Urothelium cell line (cell line): ENCODE measurements around the gene SLC35F4.

Experiments
- DNase-seq: peaks from one replicate; pipeline ENCODE4 v3.0.0; 2011; ENCODE audit warnings: low spot score, mixed read lengths
- FAIRE-seq: peaks from 2 replicates; lab custom pipeline; 2011; peaks lifted over from hg19 to GRCh38; lab: Jason Lieb, UNC

SLC35F4 gene

DNA sequence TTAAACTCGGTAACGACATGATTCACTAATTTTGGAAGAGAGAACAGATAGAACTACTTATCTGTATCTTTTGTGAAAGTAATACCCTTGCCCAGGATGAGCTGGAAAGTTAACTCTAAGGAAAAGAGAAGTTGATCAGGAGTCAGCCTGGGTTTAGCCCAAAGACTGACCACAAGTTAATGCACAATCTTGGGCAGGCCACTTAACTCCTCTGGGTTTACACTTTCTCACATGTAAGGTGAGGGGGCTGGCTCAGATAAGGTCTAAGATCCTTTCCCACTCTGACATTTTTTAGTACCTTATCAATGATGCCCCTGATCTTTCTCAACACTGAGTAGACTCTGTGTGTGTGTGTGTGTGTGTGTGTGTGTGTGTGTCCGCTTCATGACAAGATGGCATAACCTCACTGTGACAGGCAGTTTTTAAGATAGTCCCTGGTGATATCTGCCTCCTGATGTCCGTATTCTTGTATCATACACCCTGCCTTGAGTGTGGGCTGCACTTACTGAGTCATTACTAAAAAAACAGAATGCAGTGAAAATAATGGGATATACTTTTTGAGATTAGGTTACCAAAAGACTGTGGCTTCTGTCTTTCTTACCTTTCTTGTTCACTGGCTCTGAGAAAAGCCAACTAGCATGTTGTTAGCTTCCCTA is 316.0 kb downstream of the SLC35F4 start:
- DNase-seq = no peak
- FAIRE-seq = peak; percentile 23

DNA sequence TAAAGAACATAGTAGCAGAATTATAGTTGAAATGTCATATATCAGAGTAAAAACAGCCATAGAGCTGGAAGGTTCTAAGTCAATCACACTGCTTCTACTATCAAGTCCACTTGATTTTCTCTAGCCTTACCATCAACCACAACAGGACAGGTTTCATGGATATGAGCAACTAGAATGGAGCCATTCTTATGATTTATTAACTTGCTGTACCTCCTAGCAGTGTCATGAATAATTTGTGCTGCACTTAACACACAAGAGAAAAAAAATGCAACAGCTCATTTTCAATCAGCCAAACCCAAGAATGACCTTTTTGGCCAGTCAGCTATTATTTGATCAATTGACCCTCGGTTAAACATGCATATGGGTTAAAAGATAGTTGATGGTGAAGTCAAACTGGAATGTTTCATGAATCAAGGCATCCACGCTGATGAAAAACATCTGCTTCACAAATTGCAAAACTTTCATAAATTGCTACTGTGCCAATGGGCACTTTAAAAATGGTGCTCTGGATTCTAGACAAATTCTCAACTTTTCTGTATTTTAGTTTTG is 316.8 kb downstream of the SLC35F4 start:
- DNase-seq (no peak), FAIRE-seq (no peak)

DNA sequence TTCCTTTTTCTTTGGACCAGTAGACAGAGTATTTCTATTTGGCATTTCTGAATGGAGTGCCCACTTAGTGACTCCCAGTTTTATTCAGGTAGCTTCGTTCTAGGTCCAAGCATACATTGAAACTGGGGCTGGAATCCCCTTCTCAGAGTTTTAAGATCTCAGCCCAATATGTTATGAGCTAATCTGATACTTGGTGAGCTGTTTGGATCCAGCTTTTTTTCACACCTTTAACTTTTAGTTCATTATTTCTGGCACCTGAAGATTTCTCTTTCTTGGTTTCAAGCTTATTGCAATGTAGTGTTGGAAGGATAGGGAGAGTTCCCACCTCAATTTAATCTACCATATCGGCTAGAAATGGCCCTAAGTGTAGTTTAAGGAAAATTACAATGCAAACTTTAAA is 318.8 kb downstream of the SLC35F4 start:
- FAIRE-seq (no peak), DNase-seq (no peak)

DNA sequence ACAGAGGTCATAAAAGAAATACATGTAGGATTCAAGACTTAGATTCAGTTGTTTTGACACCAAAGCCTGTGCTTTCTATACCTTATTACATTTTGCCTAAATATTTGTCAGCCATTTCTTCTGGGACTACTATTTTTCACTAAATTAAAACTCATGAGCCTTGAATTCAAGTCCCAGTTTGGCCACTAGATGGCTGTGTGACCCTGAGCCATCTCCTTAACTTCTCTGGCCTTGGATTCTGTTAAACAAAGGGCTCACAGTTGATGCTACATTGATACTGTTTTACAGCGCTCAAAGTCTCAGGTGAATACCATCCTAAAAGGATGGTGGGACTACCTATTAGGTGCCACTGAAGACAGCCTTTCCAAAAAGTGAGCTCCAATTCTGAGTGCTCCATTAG is 332.7 kb downstream of the SLC35F4 start:
- peak; percentile 75 for FAIRE-seq
- peak; percentile 65 for DNase-seq

DNA sequence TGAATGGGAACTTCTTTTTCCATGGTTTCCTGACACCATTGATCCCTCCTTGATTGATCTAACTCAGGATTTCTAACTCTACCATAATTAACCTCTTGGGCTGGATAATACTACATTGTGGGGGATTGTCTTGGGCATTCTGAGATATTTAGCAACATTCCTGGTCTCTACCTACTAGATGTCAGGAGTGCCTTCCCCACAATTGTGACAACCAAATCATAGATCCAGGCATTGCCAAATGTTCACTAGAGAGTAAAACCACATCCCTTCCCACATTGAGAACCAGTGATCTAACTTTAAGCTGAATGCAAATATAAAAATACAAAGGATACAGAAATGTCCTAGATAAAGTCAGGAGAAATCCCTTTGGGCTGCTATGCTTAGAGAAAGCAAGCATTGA is 335.3 kb downstream of the SLC35F4 start:
- no peak for DNase-seq
- no peak for FAIRE-seq

DNA sequence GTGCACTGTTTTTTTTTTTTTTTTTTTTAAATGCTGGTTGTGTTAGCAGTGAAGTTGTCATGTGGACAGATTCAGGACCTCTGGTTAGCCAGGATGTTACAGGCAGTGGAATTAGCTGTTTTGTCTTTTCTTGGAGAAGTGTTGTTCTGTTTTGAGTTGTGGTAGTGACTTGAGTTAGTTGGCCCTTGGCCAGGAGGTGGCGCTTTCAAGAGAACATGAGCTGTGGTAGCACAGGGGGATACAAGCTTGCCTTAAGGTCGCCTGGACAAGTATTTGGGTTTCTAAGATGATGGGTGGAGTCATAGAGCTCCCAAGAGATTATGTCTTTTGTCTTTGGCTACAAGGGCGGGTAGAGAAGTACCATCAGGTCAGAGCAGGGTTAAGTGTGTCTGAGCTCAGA is 338.9 kb downstream of the SLC35F4 start:
- DNase-seq (no peak), FAIRE-seq (peak; percentile 78)

DNA sequence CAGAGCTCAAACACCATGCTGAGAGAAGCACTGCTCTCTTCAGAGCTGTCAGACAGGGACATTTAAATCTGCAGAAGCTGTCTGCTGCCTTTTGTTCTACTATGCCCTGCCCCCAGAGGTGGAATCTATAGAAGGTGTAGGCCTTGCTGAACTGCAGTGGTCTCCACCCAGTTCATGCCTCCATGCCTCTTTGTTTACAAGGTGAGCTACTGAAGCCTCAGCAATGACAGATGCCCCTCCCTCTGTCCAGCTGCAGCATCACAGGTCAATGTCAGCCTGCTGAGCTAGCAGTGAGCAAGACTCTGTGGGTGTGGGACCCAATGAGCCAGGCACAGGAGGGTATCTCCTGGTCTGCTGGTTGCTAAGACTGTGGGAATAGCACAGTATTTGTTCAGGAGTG is 346.8 kb downstream of the SLC35F4 start:
- no peak for DNase-seq
- no peak for FAIRE-seq
